OCI-LY7 (cell line): ENCODE measurements around the gene ARHGAP45.

Source experiments
- EZH2phosphoT487 ChIP-seq: fragments of 200-600 bp; sonication (generic); IDR thresholded peaks from 2 replicates; pipeline ENCODE4 v1.6.1; 2018; ENCODE audit warnings: low read depth, borderline replicate concordance, mild to moderate bottlenecking, mixed run types, antibody characterized with exemption, low read length, moderate library complexity, mixed read lengths
- TF ChIP-seq, protein P1 (sequence below): fragments of 200-600 bp; sonication (generic); conservative IDR thresholded peaks from 2 replicates; pipeline ENCODE4 v1.5.1; 2014; ENCODE audit warnings: mild to moderate bottlenecking, antibody characterized with exemption, low read length, moderate library complexity, mixed read lengths

DNA sequence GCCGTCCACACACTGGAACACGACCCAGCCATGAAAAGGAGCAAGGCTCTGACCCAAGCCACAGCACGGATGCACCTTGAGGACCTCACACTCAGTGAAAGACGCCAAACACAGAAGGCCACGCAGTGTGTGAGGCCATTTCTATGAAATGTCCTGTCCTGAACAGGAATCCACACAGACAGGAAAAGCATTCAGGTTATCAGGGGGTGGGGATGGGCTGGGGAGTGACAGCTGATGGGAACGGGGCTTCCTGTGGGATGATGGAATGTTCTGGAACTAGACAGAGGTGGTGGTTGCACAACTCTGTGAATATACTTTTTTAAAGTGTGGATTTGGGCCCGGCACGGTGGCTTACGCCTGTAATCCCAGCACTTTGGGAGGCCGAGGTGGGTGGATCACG lies 67.5 kb downstream of the ARHGAP45 start:
- TF ChIP-seq, protein P1, sequence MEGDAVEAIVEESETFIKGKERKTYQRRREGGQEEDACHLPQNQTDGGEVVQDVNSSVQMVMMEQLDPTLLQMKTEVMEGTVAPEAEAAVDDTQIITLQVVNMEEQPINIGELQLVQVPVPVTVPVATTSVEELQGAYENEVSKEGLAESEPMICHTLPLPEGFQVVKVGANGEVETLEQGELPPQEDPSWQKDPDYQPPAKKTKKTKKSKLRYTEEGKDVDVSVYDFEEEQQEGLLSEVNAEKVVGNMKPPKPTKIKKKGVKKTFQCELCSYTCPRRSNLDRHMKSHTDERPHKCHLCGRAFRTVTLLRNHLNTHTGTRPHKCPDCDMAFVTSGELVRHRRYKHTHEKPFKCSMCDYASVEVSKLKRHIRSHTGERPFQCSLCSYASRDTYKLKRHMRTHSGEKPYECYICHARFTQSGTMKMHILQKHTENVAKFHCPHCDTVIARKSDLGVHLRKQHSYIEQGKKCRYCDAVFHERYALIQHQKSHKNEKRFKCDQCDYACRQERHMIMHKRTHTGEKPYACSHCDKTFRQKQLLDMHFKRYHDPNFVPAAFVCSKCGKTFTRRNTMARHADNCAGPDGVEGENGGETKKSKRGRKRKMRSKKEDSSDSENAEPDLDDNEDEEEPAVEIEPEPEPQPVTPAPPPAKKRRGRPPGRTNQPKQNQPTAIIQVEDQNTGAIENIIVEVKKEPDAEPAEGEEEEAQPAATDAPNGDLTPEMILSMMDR = no peak
- TF ChIP-seq EZH2phosphoT487 = no peak
